B cell (primary cell): Measurements from ENCODE around the gene GALNT17. TPM values are rescaled to one million over a fixed set of nuclear protein-coding genes. Genes with fewer than 3 reads are reported as not detected.

ENCODE experiments used
- ATAC-seq: fragments of 200-7000 bp; cut with Tn5 transposase; one replicate; pipeline ENCODE4 v1.10.0; 2021; ENCODE audit warnings: low read depth, mild to moderate bottlenecking, moderate number of reproducible peaks, moderate library complexity
- CTCF ChIA-PET: fragments of 350-600 bp; sonication (Branson Sonifier 250); formaldehyde crosslinking; loops from one replicate; lab custom pipeline; 2021; ENCODE audit warnings: antibody characterized with exemption, inconsistent platforms; lab: Charles Lee
- POLR2A ChIA-PET: fragments of 350-600 bp; sonication (Branson Sonifier 250); formaldehyde crosslinking; loops from one replicate; lab custom pipeline; 2021; ENCODE audit warnings: antibody characterized with exemption; lab: Charles Lee
- DNase-seq: peaks from one replicate; pipeline ENCODE4 v3.0.0; 2013
- H2AFZ ChIP-seq: 2 replicates; pipeline ENCODE4 v1.6.1; 2012; ENCODE audit warnings: mild to moderate bottlenecking, low read depth, low read length; ENCODE audit not compliant: insufficient read depth, poor library complexity, severe bottlenecking
- H3K27ac ChIP-seq, 2 donors: 1 replicate in 1 of 2; 2 replicates in 1 of 2; pipeline ENCODE4 v1.5.1; 2012 to 2013; ENCODE audit warnings: low read length in 2 of 2, mild to moderate bottlenecking in 2 of 2, moderate library complexity in 1 of 2
- H3K27me3 ChIP-seq, 4 experiments: fragments of 200-600 bp in 1 of 4; sonication (generic) in 1 of 4; replicated peaks in 1 of 4; 1 replicate in 2 of 4; 2 replicates in 2 of 4; pipeline versions ENCODE4 v1.6.1 to v1.7.0; 2013 to 2016; ENCODE audit warnings: low read length in 3 of 4, mild to moderate bottlenecking in 2 of 4, mixed read lengths in 1 of 4, moderate library complexity in 1 of 4; ENCODE audit not compliant: insufficient read depth in 4 of 4, control insufficient read depth in 3 of 4; ENCODE audit errors: control extremely low read depth in 1 of 4
- H3K36me3 ChIP-seq, 2 experiments: replicated peaks in 1 of 2; 1 replicate in 1 of 2; 2 replicates in 1 of 2; pipeline versions ENCODE4 v1.6.1 to v1.7.1; 2013; ENCODE audit warnings: low read length in 1 of 2; ENCODE audit not compliant: insufficient read depth in 2 of 2, control insufficient read depth in 1 of 2; ENCODE audit errors: control extremely low read depth in 1 of 2, extremely low read depth in 1 of 2
- H3K4me1 ChIP-seq, 2 donors: fragments of 200-600 bp in 1 of 2; sonication (generic) in 1 of 2; 1 replicate in 1 of 2; 2 replicates in 1 of 2; pipeline versions ENCODE4 v1.5.1 to v1.6.1; 2013 to 2017; ENCODE audit warnings: low read length in 2 of 2; ENCODE audit not compliant: control insufficient read depth in 2 of 2, insufficient read depth in 2 of 2
- H3K4me2 ChIP-seq: replicated peaks from 2 replicates; pipeline ENCODE3; 2012; ENCODE audit warnings: mild to moderate bottlenecking, low read depth, low read length; ENCODE audit not compliant: poor library complexity, severe bottlenecking
- H3K4me3 ChIP-seq, 5 experiments: fragments of 200-600 bp in 1 of 5; sonication (generic) in 1 of 5; 1 replicate in 3 of 5; 2 replicates in 2 of 5; pipeline versions ENCODE4 v1.5.1 to v1.7.0; 2011 to 2016; ENCODE audit warnings: low read length in 4 of 5, mild to moderate bottlenecking in 4 of 5, low read depth in 2 of 5, control low read depth in 1 of 5, moderate library complexity in 1 of 5; ENCODE audit not compliant: insufficient read depth in 1 of 5; ENCODE audit errors: control extremely low read depth in 1 of 5, extremely low read depth in 1 of 5
- H3K79me2 ChIP-seq: fragments of 200-600 bp; sonication (generic); one replicate; pipeline ENCODE4 v1.6.0; 2016; ENCODE audit warnings: low read length; ENCODE audit not compliant: control insufficient read depth, insufficient read depth
- H3K9ac ChIP-seq: fragments of 200-600 bp; sonication (generic); 2 replicates; pipeline ENCODE4 v1.6.1; 2017; ENCODE audit warnings: mild to moderate bottlenecking, low read length, moderate library complexity
- H3K9me3 ChIP-seq, 3 donors: one replicate each; pipeline versions ENCODE4 v1.6.1 to v1.7.1; 2013; ENCODE audit warnings: low read length in 2 of 3; ENCODE audit not compliant: control insufficient read depth in 2 of 3, insufficient read depth in 1 of 3; ENCODE audit errors: control extremely low read depth in 1 of 3
- H4K20me1 ChIP-seq: 2 replicates; pipeline ENCODE4 v1.6.0; 2012; ENCODE audit warnings: mild to moderate bottlenecking, low read length; ENCODE audit not compliant: insufficient read depth, control insufficient read depth, poor library complexity, severe bottlenecking
- H3K27ac Mint-ChIP-seq: one replicate; pipeline ENCODE4 v1.8.0; 2021; ENCODE audit warnings: mixed read lengths
- H3K27me3 Mint-ChIP-seq: one replicate; pipeline ENCODE4 v1.8.0; 2021; ENCODE audit warnings: mixed read lengths
- H3K4me1 Mint-ChIP-seq: one replicate; pipeline ENCODE4 v1.8.0; 2021; ENCODE audit warnings: mixed read lengths
- H3K4me3 Mint-ChIP-seq: one replicate; pipeline ENCODE4 v1.8.0; 2021; ENCODE audit warnings: mixed read lengths
- H3K9me3 Mint-ChIP-seq: one replicate; pipeline ENCODE4 v1.8.0; 2022; ENCODE audit warnings: mixed read lengths; ENCODE audit not compliant: insufficient read depth
- CTCF ChIP-seq: fragments of 200-600 bp; IDR thresholded peaks from one replicate; pipeline ENCODE4 v1.8.0; 2022; ENCODE audit warnings: antibody characterized with exemption, mild to moderate bottlenecking
- EZH2 ChIP-seq: IDR thresholded peaks from 2 replicates; pipeline ENCODE4 v1.6.1; 2012; ENCODE audit warnings: borderline replicate concordance, low read depth, mild to moderate bottlenecking, moderate library complexity, low read length; ENCODE audit not compliant: insufficient read depth, poor library complexity, severe bottlenecking
- WGBS: methylation state at CpG from one replicate; pipeline ENCODE4 v1.1.5; 2013; ENCODE audit warnings: missing lambda C conversion rate; ENCODE audit not compliant: insufficient coverage; 5-methylcytosine and 5-hydroxymethylcytosine counted together
- intact Hi-C: fragments of 100-400 bp; cut with micrococcal nuclease; formaldehyde crosslinking; loops from one replicate; pipeline ENCODE4 v1.10.0; 2022
- polyA plus RNA-seq: library from polyadenylated mRNA; depleted of rRNA; stranded (reverse); fragments of >200 nt; gene quantifications from 2 replicates; pipeline ENCODE4 v1.2.3, GENCODE V29; 2012
- total RNA-seq, 2 donors: library from RNA; stranded (reverse); fragments of 120-200 nt in 1 of 2; gene quantifications; 1 replicate in 1 of 2; 2 replicates in 1 of 2; pipeline versions ENCODE4 v1.2.3 to v1.2.4, GENCODE V29; 2013 to 2022

GALNT17 gene
- total and polyA plus RNA-seq, 2 donors (not counting 1 experiment from before 2014, with no cell fraction given), result not detected

- H3K27me3 Mint-ChIP-seq, result no peaks in the 10 kb centered on the region
- H3K27ac Mint-ChIP-seq, result no peak overlapping the region
- H3K9me3 Mint-ChIP-seq, result peaks cover 4% of the 10 kb centered on the region
- Histone ChIP-seq H3K36me3 (no peaks in the 10 kb centered on the region), H3K4me1 (no peaks in the 10 kb centered on the region), H3K27me3 (no peaks in the 10 kb centered on the region), H3K27ac (no peak overlapping the region), H3K9ac (no peak overlapping the region), H3K9me3 (peaks cover 0 to 3% (median 0%) of the 10 kb centered on the region in 3 donors), H3K4me2 (no peak overlapping the region), H2AFZ (no peak overlapping the region), H3K79me2 (no peaks in the 10 kb centered on the region), H4K20me1 (no peaks in the 10 kb centered on the region), H3K4me3 (no peak overlapping the region)
- POLR2A ChIA-PET, result no interaction called here
- WGBS, result no CpG with 5 or more reads among the region's 5 CpGs
- H3K4me1 Mint-ChIP-seq, result no peaks in the 10 kb centered on the region
- ATAC-seq, result no peak
- DNase-seq, result no peak
- H3K4me3 Mint-ChIP-seq, result no peak overlapping the region
- intact Hi-C loops, result no loop called here
- CTCF ChIA-PET, result no interaction called here
- TF ChIP-seq CTCF (no peak), EZH2 (no peak)
Measured at GRCh38 chr7:71349682-71350481, 217.9 kb downstream of the GALNT17 start.

- ChIA-PET POLR2A (no interaction called here), CTCF (no interaction called here)
- Histone ChIP-seq H4K20me1 (no peaks in the 10 kb centered on the region), H3K9ac (no peak overlapping the region), H3K9me3 (peaks cover 0 to 3% (median 0%) of the 10 kb centered on the region in 3 donors), H3K4me2 (no peak overlapping the region), H3K27ac (no peak overlapping the region), H2AFZ (no peak overlapping the region), H3K4me3 (no peak overlapping the region), H3K4me1 (no peaks in the 10 kb centered on the region), H3K27me3 (no peaks in the 10 kb centered on the region), H3K79me2 (no peaks in the 10 kb centered on the region), H3K36me3 (no peaks in the 10 kb centered on the region)
- TF ChIP-seq CTCF, result no peak
- no peak for TF ChIP-seq EZH2
- DNase-seq (no peak), ATAC-seq (no peak)
- intact Hi-C loops, result no loop called here
- Mint-ChIP-seq H3K4me3 (no peak overlapping the region), H3K9me3 (peaks cover 4% of the 10 kb centered on the region), H3K4me1 (no peaks in the 10 kb centered on the region), H3K27me3 (no peaks in the 10 kb centered on the region), H3K27ac (no peak overlapping the region)
- 92% methylated on average over 2 of the region's 2 CpGs for WGBS
Measured at GRCh38 chr7:71350680-71351079, 218.7 kb downstream of the GALNT17 start.
